Esophagus squamous epithelium (tissue), 4 donors: Measurements from ENCODE around the gene GALNT17.

Experiments used
- POLR2A ChIP-seq, 4 donors: fragments of 450-650 bp; IDR thresholded peaks; one replicate each; pipeline ENCODE4 v1.6.1; 2017; ENCODE audit warnings: antibody characterized with exemption in 4 of 4, mild to moderate bottlenecking in 4 of 4, moderate library complexity in 3 of 4
- TF ChIP-seq, protein P1 (sequence below), 6 experiments: fragments of 450-650 bp in 4 of 6; fragments of 200-600 bp in 2 of 6; sonication (generic) in 2 of 6; IDR thresholded peaks; one replicate each; pipeline ENCODE4 v1.5.1; 2016 to 2019; ENCODE audit warnings: antibody characterized with exemption in 6 of 6, mild to moderate bottlenecking in 4 of 6, moderate library complexity in 4 of 6

DNA sequence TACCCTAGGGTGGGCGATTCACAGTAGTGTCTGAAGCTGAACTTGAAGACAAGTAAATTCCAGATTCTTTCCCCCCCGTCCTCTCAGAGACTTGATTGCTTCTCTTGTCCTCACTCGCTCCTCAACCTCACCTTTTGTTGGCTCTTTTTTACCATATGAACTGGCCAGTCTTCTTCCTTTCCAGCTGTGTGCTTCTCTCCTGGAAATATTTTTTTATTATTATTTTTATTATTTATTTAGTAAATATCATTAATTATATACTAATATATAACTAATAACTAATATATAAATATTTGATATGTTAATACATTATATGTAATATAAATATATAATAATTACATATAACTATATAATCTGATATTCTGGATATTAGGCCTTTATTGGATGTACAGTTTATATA, 484.3 kb downstream of the GALNT17 start:
- TF ChIP-seq POLR2A (IDR thresholded peaks at IDR 0.05) = no peak
- TF ChIP-seq, protein P1, sequence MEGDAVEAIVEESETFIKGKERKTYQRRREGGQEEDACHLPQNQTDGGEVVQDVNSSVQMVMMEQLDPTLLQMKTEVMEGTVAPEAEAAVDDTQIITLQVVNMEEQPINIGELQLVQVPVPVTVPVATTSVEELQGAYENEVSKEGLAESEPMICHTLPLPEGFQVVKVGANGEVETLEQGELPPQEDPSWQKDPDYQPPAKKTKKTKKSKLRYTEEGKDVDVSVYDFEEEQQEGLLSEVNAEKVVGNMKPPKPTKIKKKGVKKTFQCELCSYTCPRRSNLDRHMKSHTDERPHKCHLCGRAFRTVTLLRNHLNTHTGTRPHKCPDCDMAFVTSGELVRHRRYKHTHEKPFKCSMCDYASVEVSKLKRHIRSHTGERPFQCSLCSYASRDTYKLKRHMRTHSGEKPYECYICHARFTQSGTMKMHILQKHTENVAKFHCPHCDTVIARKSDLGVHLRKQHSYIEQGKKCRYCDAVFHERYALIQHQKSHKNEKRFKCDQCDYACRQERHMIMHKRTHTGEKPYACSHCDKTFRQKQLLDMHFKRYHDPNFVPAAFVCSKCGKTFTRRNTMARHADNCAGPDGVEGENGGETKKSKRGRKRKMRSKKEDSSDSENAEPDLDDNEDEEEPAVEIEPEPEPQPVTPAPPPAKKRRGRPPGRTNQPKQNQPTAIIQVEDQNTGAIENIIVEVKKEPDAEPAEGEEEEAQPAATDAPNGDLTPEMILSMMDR (IDR thresholded peaks at IDR 0.05) = no peak
